Measurements from ENCODE around the gene TRIM59.

TRIM59 gene

GRCh38 chr3:160394009-160394392 lies 55.6 kb downstream of the TRIM59 start:
- H2AK5ac ChIP-seq (ENCODE audit: low read length): no peak overlapping the region
- H2AFZ ChIP-seq (ENCODE audit: insufficient read depth, low read length, poor library complexity): no peak overlapping the region
- no peak overlapping the region for H3K4me2 ChIP-seq (ENCODE audit: low read length)
- H3K79me2 ChIP-seq (ENCODE audit: control insufficient read depth, insufficient read depth, low read length, poor library complexity): no peaks in the 10 kb centered on the region
- no peak overlapping the region for H2BK120ac ChIP-seq (ENCODE audit: insufficient read depth, low read length, poor library complexity)
- no peaks in the 10 kb centered on the region for H3K9me3 ChIP-seq (ENCODE audit: insufficient read depth, low read depth, low read length)
- H3K18ac ChIP-seq (ENCODE audit: low read length): no peak overlapping the region
- H3K27ac ChIP-seq (ENCODE audit: low read depth, low read length): no peak overlapping the region
- H3K27me3 ChIP-seq (ENCODE audit: insufficient read depth, low read length): no peaks in the 10 kb centered on the region
- no peak overlapping the region for H3K4me3 ChIP-seq (ENCODE audit: low read depth, low read length)
- WGBS (ENCODE audit: extremely low coverage, insufficient coverage, insufficient read length): no CpG with 5 or more reads among the region's 3 CpGs
- no peak overlapping the region for H4K91ac ChIP-seq (ENCODE audit: low read depth, low read length)
- no peak overlapping the region for H3K14ac ChIP-seq (ENCODE audit: low read length)
- no peak overlapping the region for H4K12ac ChIP-seq (ENCODE audit: low read depth, low read length)
- H3K9ac ChIP-seq (ENCODE audit: low read length): no peak overlapping the region
- no peak for DNase-seq
- H2BK5ac ChIP-seq (ENCODE audit: low read depth, low read length, poor library complexity): no peak overlapping the region
- no peaks in the 10 kb centered on the region for H3K36me3 ChIP-seq (ENCODE audit: control insufficient read depth in 1 of 2, insufficient read depth in 2 of 2, low read length in 2 of 2)
- H2BK12ac ChIP-seq (ENCODE audit: low read length): no peak overlapping the region
- H3K79me1 ChIP-seq (ENCODE audit: low read length): no peaks in the 10 kb centered on the region
- peaks cover 0 to 2% of the 10 kb centered on the region in 2 experiments for H3K4me1 ChIP-seq (ENCODE audit: control insufficient read depth in 1 of 2, insufficient read depth in 2 of 2, low read length in 2 of 2)
- H3K23ac ChIP-seq (ENCODE audit: low read length): no peak overlapping the region
- H4K8ac ChIP-seq (ENCODE audit: low read depth, low read length): no peak overlapping the region
- no peak overlapping the region for H3K4ac ChIP-seq (ENCODE audit: low read depth, low read length)

- no peak overlapping the region for H2BK12ac ChIP-seq (ENCODE audit: low read length)
- peak in 1 of 2 donors; percentile 60 for DNase-seq
- H2AK5ac ChIP-seq (ENCODE audit: low read length): no peak overlapping the region
- no peak overlapping the region for H4K91ac ChIP-seq (ENCODE audit: low read depth, low read length)
- H3K4me1 ChIP-seq (ENCODE audit: control insufficient read depth in 1 of 2, insufficient read depth in 2 of 2, low read length in 2 of 2): peaks cover 0 to 2% of the 10 kb centered on the region in 2 experiments
- no peaks in the 10 kb centered on the region for H3K27me3 ChIP-seq (ENCODE audit: insufficient read depth, low read length)
- H3K14ac ChIP-seq (ENCODE audit: low read length): no peak overlapping the region
- H2AFZ ChIP-seq (ENCODE audit: insufficient read depth, low read length, poor library complexity): no peak overlapping the region
- no peak overlapping the region for H2BK120ac ChIP-seq (ENCODE audit: insufficient read depth, low read length, poor library complexity)
- no peak overlapping the region for H3K4me3 ChIP-seq (ENCODE audit: low read depth, low read length)
- WGBS (ENCODE audit: extremely low coverage, insufficient coverage, insufficient read length): no CpG with 5 or more reads among the region's 2 CpGs
- H3K9ac ChIP-seq (ENCODE audit: low read length): no peak overlapping the region
- H2BK5ac ChIP-seq (ENCODE audit: low read depth, low read length, poor library complexity): no peak overlapping the region
- H4K8ac ChIP-seq (ENCODE audit: low read depth, low read length): no peak overlapping the region
- H4K12ac ChIP-seq (ENCODE audit: low read depth, low read length): no peak overlapping the region
- H3K18ac ChIP-seq (ENCODE audit: low read length): no peak overlapping the region
- no peak overlapping the region for H3K27ac ChIP-seq (ENCODE audit: low read depth, low read length)
- no peaks in the 10 kb centered on the region for H3K79me2 ChIP-seq (ENCODE audit: control insufficient read depth, insufficient read depth, low read length, poor library complexity)
- no peaks in the 10 kb centered on the region for H3K36me3 ChIP-seq (ENCODE audit: control insufficient read depth in 1 of 2, insufficient read depth in 2 of 2, low read length in 2 of 2)
- H3K23ac ChIP-seq (ENCODE audit: low read length): no peak overlapping the region
- no peaks in the 10 kb centered on the region for H3K9me3 ChIP-seq (ENCODE audit: insufficient read depth, low read depth, low read length)
- no peaks in the 10 kb centered on the region for H3K79me1 ChIP-seq (ENCODE audit: low read length)
- H3K4me2 ChIP-seq (ENCODE audit: low read length): no peak overlapping the region
- no peak overlapping the region for H3K4ac ChIP-seq (ENCODE audit: low read depth, low read length)
Observed at GRCh38 chr3:160393346-160394008, 56.1 kb downstream of the TRIM59 start.

- H4K12ac ChIP-seq (ENCODE audit: low read depth, low read length): no peak overlapping the region
- no peak overlapping the region for H4K8ac ChIP-seq (ENCODE audit: low read depth, low read length)
- H2BK120ac ChIP-seq (ENCODE audit: insufficient read depth, low read length, poor library complexity): no peak overlapping the region
- H3K9me3 ChIP-seq (ENCODE audit: insufficient read depth, low read depth, low read length): no peaks in the 10 kb centered on the region
- H2AK5ac ChIP-seq (ENCODE audit: low read length): no peak overlapping the region
- H3K4ac ChIP-seq (ENCODE audit: low read depth, low read length): no peak overlapping the region
- no peak overlapping the region for H3K14ac ChIP-seq (ENCODE audit: low read length)
- no peak overlapping the region for H2BK12ac ChIP-seq (ENCODE audit: low read length)
- no peak overlapping the region for H4K91ac ChIP-seq (ENCODE audit: low read depth, low read length)
- H3K79me2 ChIP-seq (ENCODE audit: control insufficient read depth, insufficient read depth, low read length, poor library complexity): no peaks in the 10 kb centered on the region
- no peak overlapping the region for H2BK5ac ChIP-seq (ENCODE audit: low read depth, low read length, poor library complexity)
- no peak overlapping the region for H3K23ac ChIP-seq (ENCODE audit: low read length)
- no peak for DNase-seq
- no peaks in the 10 kb centered on the region for H3K79me1 ChIP-seq (ENCODE audit: low read length)
- H3K4me2 ChIP-seq (ENCODE audit: low read length): no peak overlapping the region
- no peak overlapping the region for H3K4me3 ChIP-seq (ENCODE audit: low read depth, low read length)
- peaks cover 0 to 2% of the 10 kb centered on the region in 2 experiments for H3K4me1 ChIP-seq (ENCODE audit: control insufficient read depth in 1 of 2, insufficient read depth in 2 of 2, low read length in 2 of 2)
- no peaks in the 10 kb centered on the region for H3K36me3 ChIP-seq (ENCODE audit: control insufficient read depth in 1 of 2, insufficient read depth in 2 of 2, low read length in 2 of 2)
- no peak overlapping the region for H3K9ac ChIP-seq (ENCODE audit: low read length)
- no peak overlapping the region for H3K27ac ChIP-seq (ENCODE audit: low read depth, low read length)
- H2AFZ ChIP-seq (ENCODE audit: insufficient read depth, low read length, poor library complexity): no peak overlapping the region
- H3K18ac ChIP-seq (ENCODE audit: low read length): no peak overlapping the region
- H3K27me3 ChIP-seq (ENCODE audit: insufficient read depth, low read length): no peaks in the 10 kb centered on the region
Observed at GRCh38 chr3:160392798-160393197, 56.8 kb downstream of the TRIM59 start.

- Histone ChIP-seq H3K23ac (ENCODE audit: low read length) (no peak overlapping the region), H3K14ac (ENCODE audit: low read length) (no peak overlapping the region), H4K91ac (ENCODE audit: low read depth, low read length) (no peak overlapping the region), H3K18ac (ENCODE audit: low read length) (no peak overlapping the region), H3K36me3 (ENCODE audit: control insufficient read depth in 1 of 2, insufficient read depth in 2 of 2, low read length in 2 of 2) (no peaks in the 10 kb centered on the region), H3K4me1 (ENCODE audit: control insufficient read depth in 1 of 2, insufficient read depth in 2 of 2, low read length in 2 of 2) (peaks cover 0 to 2% of the 10 kb centered on the region in 2 experiments), H2AFZ (ENCODE audit: insufficient read depth, low read length, poor library complexity) (no peak overlapping the region), H3K4me2 (ENCODE audit: low read length) (no peak overlapping the region), H3K4ac (ENCODE audit: low read depth, low read length) (no peak overlapping the region), H2BK5ac (ENCODE audit: low read depth, low read length, poor library complexity) (no peak overlapping the region), H3K9ac (ENCODE audit: low read length) (no peak overlapping the region), H3K4me3 (ENCODE audit: low read depth, low read length) (no peak overlapping the region), H3K79me2 (ENCODE audit: control insufficient read depth, insufficient read depth, low read length, poor library complexity) (no peaks in the 10 kb centered on the region), H2BK120ac (ENCODE audit: insufficient read depth, low read length, poor library complexity) (no peak overlapping the region), H3K27me3 (ENCODE audit: insufficient read depth, low read length) (no peaks in the 10 kb centered on the region), H2BK12ac (ENCODE audit: low read length) (no peak overlapping the region), H2AK5ac (ENCODE audit: low read length) (no peak overlapping the region), H4K12ac (ENCODE audit: low read depth, low read length) (no peak overlapping the region), H3K27ac (ENCODE audit: low read depth, low read length) (no peak overlapping the region), H3K79me1 (ENCODE audit: low read length) (no peaks in the 10 kb centered on the region), H4K8ac (ENCODE audit: low read depth, low read length) (no peak overlapping the region), H3K9me3 (ENCODE audit: insufficient read depth, low read depth, low read length) (no peaks in the 10 kb centered on the region)
- no peak for DNase-seq
- no CpG with 5 or more reads among the region's 3 CpGs for WGBS (ENCODE audit: extremely low coverage, insufficient coverage, insufficient read length)
Observed at GRCh38 chr3:160390565-160391138, 58.9 kb downstream of the TRIM59 start.

Measured in trophoblast cell (in vitro differentiated cells and primary cell).